BLaER1 treated with 17β-estradiol and CSF1 and Interleukin-3, amounts not matched to agents 10 nM and 100 nM (cell line): ENCODE data around the gene ALLC.
"Not testable (repeated sequence)": the region's sequence is repeated elsewhere in the genome, so short reads cannot be mapped to it uniquely, and the experiment has no call there.

ENCODE experiments used
- H3K27ac ChIP-seq, 11 experiments: shearing (Covaris generic); formaldehyde crosslinking; 2 replicates each; pipeline ENCODE4 v1.8.1; 2022
- H3K27me3 ChIP-seq, 11 experiments: shearing (Covaris generic); formaldehyde crosslinking; 2 replicates each; pipeline ENCODE4 v1.8.1; 2022
- H3K36me3 ChIP-seq, 11 experiments: shearing (Covaris generic); formaldehyde crosslinking; 2 replicates each; pipeline ENCODE4 v1.8.1; 2022
- H3K4me1 ChIP-seq, 10 experiments: shearing (Covaris generic); formaldehyde crosslinking; 2 replicates each; pipeline ENCODE4 v1.8.1; 2022
- H3K4me2 ChIP-seq, 11 experiments: shearing (Covaris generic); formaldehyde crosslinking; 2 replicates each; pipeline ENCODE4 v1.8.1; 2022
- H3K4me3 ChIP-seq, 10 experiments: shearing (Covaris generic); formaldehyde crosslinking; 2 replicates each; pipeline ENCODE4 v1.8.1; 2022
- H3K9ac ChIP-seq, 11 experiments: shearing (Covaris generic); formaldehyde crosslinking; 2 replicates each; pipeline ENCODE4 v1.8.1; 2022
- H3K9me3 ChIP-seq, 11 experiments: shearing (Covaris generic); formaldehyde crosslinking; replicated peaks in 1 of 11; 2 replicates each; pipeline ENCODE4 v1.8.1; 2022
- H4K20me1 ChIP-seq, 11 experiments: shearing (Covaris generic); formaldehyde crosslinking; 2 replicates each; pipeline ENCODE4 v1.8.1; 2022
- Cebpa-rat ChIP-seq, 11 experiments: shearing (Covaris generic); IDR thresholded peaks; 2 replicates each; pipeline ENCODE4 v1.8.1; 2022

The ALLC gene

DNA sequence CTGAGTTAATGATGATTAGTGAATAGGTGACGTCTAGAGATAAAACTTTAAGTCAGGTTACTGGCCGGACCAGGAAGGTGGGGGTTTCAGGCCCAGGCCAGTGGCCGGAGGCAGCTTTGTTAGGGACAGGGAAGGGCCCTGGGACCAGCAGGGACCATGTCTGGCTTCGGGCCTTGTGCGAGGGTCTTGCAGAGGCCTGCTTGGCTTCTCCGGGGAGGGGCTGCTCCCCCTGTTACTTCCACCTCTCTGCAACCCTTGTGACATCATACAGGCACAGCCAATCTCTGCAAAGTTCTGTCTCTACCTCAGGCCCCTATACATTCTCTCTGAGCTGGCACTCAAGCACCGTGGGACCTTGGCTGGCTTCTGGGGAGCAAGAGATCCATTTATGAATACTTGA lies at the start of gene ALLC:
Gene ALLC (plus strand): TSS at position 320 of the 400 bp plus-strand sequence. CDS start 12,958 bp downstream, outside the sequence.
- H3K27ac ChIP-seq, result peak within 1 kb of the TSS in 9 of 11 experiments; percentile 75 to 89 (median 80); a peak in 17 of 22 replicates
- peaks cover 0 to 5% (median 0%) of the 10 kb centered on the region in 11 experiments; a peak in 1 of 22 replicates for H4K20me1 ChIP-seq
- 0 out of 20 replicates have a peak within 1 kb of the TSS, but pooled peaks of 2 of the 10 experiments have one; percentile 12 for H3K4me3 ChIP-seq
- no peaks in the 10 kb centered on the region for H3K36me3 ChIP-seq
- H3K4me1 ChIP-seq, result peaks cover 75 to 100% (median 100%) of the 10 kb centered on the region in 10 experiments
- peak within 1 kb of the TSS; percentile 71 to 94 (median 79) for H3K4me2 ChIP-seq
- peaks cover 0 to 38% (median 0%) of the 10 kb centered on the region in 11 experiments; a peak in 8 of 22 replicates for H3K27me3 ChIP-seq
- H3K9ac ChIP-seq, result peak within 1 kb of the TSS in 8 of 11 experiments; percentile 60 to 77 (median 70); a peak in 14 of 22 replicates
- TF ChIP-seq Cebpa-rat (IDR thresholded peaks at IDR 0.05), result no peak
- peaks cover 0 to 9% (median 5%) of the 10 kb centered on the region in 11 experiments; a peak in 11 of 22 replicates for H3K9me3 ChIP-seq

- no peak overlapping the region for H3K9ac ChIP-seq
These were observed 49.4 kb upstream of the ALLC start for GRCh38 chr2:3608373-3609278.

DNA sequence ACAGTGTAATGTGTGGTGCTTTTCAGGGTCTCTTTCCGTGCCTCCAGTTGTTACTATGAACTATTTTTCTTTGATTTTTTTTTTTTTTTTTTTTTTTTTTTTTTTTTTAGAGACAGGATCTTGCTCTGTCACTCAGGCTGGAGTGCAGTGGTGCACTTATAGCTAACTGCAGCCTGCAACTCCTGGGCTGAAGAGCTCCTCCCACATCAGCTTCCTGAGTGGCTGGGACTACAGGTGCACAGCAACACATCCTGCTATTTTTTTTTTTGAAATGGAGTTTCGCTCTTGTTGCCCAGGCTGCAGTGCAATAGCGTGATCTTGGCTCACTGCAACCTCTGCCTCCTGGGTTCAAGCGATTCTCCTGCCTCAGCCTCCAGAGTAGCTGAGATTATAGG lies 48.7 kb upstream of the ALLC start:
- H3K9me3 ChIP-seq, result peaks cover 12 to 20% (median 14%) of the 10 kb centered on the region in 11 experiments
- not testable (repeated sequence) for H3K4me3 ChIP-seq, H4K20me1 ChIP-seq, H3K9ac ChIP-seq, H3K36me3 ChIP-seq, H3K27me3 ChIP-seq, H3K27ac ChIP-seq
- H3K4me1 ChIP-seq, result peaks cover 0 to 22% (median 4%) of the 10 kb centered on the region in 10 experiments; a peak in 7 of 20 replicates
- peak overlapping the region in 3 of 11 experiments; percentile 12 to 26 (median 14); a peak in 3 of 22 replicates for H3K4me2 ChIP-seq

More at GRCh38 chr2:3608373-3609278, 49.4 kb upstream of the ALLC start:
- Histone ChIP-seq H3K4me2 (peak overlapping the region in 3 of 11 experiments; percentile 12 to 26 (median 14); a peak in 2 of 22 replicates), H4K20me1 (no peaks in the 10 kb centered on the region; a peak in 1 of 22 replicates), H3K36me3 (no peaks in the 10 kb centered on the region; a peak in 1 of 22 replicates), H3K9me3 (peaks cover 5 to 13% (median 8%) of the 10 kb centered on the region in 11 experiments), H3K27me3 (no peaks in the 10 kb centered on the region), H3K27ac (no peak overlapping the region), H3K4me3 (no peak overlapping the region), H3K4me1 (peaks cover 0 to 22% (median 4%) of the 10 kb centered on the region in 10 experiments; a peak in 7 of 20 replicates)
- no peak for TF ChIP-seq Cebpa-rat (IDR thresholded peaks at IDR 0.05)

DNA sequence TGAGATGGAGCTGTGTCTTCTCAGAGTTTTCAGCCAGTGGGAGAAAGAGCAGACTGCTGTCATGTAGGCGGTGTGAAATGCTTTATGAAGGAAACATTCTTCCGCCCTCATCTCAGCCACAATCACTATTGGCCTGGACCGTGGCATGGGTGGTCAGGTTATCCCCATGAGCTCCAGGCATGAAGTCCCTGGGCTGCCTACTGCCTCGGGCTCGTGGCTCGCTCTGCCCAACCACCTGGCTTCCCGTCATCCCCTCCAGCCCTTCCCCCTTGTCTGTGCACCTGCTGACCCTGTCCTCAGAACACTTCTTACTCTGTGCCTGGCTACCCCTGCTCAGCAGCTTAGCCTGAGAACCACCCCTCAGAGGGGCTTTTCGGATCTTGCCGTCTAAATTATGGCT lies 47.6 kb upstream of the ALLC start:
- no peaks in the 10 kb centered on the region for H4K20me1 ChIP-seq
- H3K27me3 ChIP-seq, result no peaks in the 10 kb centered on the region
- H3K4me1 ChIP-seq, result peaks cover 0 to 22% (median 4%) of the 10 kb centered on the region in 10 experiments; a peak in 7 of 20 replicates
- no peak overlapping the region for H3K27ac ChIP-seq
- TF ChIP-seq Cebpa-rat (IDR thresholded peaks at IDR 0.05), result no peak
- no peak overlapping the region for H3K9ac ChIP-seq
- H3K9me3 ChIP-seq, result peaks cover 21 to 31% (median 26%) of the 10 kb centered on the region in 11 experiments
- H3K36me3 ChIP-seq, result no peaks in the 10 kb centered on the region; a peak in 1 of 22 replicates
- no peak overlapping the region for H3K4me2 ChIP-seq
- H3K4me3 ChIP-seq, result no peak overlapping the region

DNA sequence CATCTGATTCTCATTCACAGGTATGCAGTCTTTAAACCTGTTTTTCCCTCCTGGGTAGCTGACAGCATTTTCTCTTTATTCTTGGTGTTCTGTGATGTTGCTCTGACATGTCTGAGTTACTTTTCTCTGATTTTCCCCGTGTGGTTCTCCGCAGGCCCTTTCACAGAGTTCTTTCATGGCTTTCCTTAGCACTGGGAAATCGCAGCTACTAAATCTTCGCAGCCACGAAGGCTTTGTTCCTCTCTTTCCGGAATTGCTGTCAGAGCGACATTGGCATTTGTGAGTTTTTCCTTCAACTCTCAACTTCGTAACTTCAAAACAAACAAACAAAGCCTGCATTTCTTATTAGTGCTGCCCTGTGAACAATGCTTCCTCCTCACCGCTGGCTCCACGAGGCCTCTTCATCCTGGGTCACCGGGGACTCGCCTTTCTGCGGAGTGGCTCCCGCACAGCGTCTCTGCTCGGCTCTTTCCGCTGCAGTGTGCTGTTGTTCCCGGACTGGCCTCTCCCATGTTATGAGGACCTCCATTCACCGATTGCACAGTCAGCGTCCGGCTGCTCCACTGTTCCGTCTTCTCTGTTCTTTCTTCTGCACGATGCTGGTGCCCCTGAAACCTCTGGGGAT lies 47.0 kb upstream of the ALLC start:
- peaks cover 0 to 22% (median 4%) of the 10 kb centered on the region in 10 experiments; a peak in 7 of 20 replicates for H3K4me1 ChIP-seq
- H3K9me3 ChIP-seq, result peaks cover 27 to 37% (median 31%) of the 10 kb centered on the region in 11 experiments
- H3K4me3 ChIP-seq, result no peak overlapping the region
- no peaks in the 10 kb centered on the region; a peak in 1 of 22 replicates for H3K36me3 ChIP-seq
- no peaks in the 10 kb centered on the region for H4K20me1 ChIP-seq
- TF ChIP-seq Cebpa-rat (IDR thresholded peaks at IDR 0.05), result no peak
- no peak overlapping the region for H3K9ac ChIP-seq
- no peaks in the 10 kb centered on the region for H3K27me3 ChIP-seq
- H3K27ac ChIP-seq, result no peak overlapping the region
- no peak overlapping the region for H3K4me2 ChIP-seq

GRCh38 chr2:3611589-3611988 lies 46.4 kb upstream of the ALLC start:
- Histone ChIP-seq H3K27ac (no peak overlapping the region), H3K4me2 (no peak overlapping the region), H3K9ac (no peak overlapping the region), H3K4me3 (no peak overlapping the region), H3K36me3 (no peaks in the 10 kb centered on the region; a peak in 1 of 22 replicates), H3K9me3 (peaks cover 33 to 43% (median 37%) of the 10 kb centered on the region in 11 experiments), H4K20me1 (no peaks in the 10 kb centered on the region), H3K4me1 (peaks cover 0 to 22% (median 4%) of the 10 kb centered on the region in 10 experiments; a peak in 7 of 20 replicates), H3K27me3 (no peaks in the 10 kb centered on the region)
- TF ChIP-seq Cebpa-rat (IDR thresholded peaks at IDR 0.05), result no peak

DNA sequence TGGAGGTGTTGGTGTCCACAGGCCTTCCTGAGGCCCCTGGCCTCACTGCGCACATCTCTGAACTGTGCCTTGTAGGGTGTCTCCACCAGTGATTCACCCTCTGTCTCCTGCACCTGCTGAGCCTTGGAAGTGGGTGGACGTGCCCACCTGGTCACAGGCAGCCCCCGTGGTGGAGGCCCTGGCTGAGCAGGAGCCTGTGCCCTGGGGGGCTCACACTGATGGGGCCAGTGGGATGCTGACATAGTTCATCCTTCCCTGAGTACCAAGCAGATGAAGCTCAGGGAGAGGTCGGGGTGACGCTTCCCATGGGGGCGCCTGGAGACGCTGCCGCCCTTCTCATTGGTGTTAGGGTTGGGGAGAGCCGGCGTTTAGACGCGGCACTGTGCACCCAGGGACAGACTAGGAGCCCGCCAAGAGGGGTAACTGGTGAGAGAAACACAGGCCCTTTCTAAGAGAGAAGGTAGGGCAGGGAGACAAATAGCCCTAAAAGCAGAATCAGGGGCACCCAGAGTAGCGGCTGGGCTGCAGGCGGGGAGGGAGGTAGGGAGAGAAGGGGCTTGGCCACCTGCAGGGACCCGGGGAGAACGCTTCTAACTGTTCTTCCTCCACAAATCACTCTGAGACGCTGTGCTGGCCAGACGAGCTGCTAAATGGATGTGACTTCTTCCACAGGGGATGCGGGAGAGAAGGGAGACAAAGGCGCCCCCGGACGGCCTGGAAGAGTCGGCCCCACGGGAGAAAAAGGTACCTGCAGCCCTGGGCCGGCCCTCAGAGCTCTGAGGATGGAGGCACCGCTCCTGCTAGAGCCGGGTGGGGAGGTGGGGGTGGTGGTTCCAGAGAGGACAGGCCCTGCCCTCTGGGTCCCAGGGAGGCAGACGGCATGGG lies 45.1 kb upstream of the ALLC start:
- Histone ChIP-seq H3K27ac (no peak overlapping the region), H3K4me2 (no peak overlapping the region), H3K27me3 (no peaks in the 10 kb centered on the region), H3K4me1 (peaks cover 0 to 22% (median 4%) of the 10 kb centered on the region in 10 experiments; a peak in 7 of 20 replicates), H3K36me3 (peaks cover 0 to 3% (median 0%) of the 10 kb centered on the region in 11 experiments; a peak in 1 of 22 replicates), H3K4me3 (no peak overlapping the region), H3K9me3 (peaks cover 41 to 55% (median 49%) of the 10 kb centered on the region in 11 experiments), H4K20me1 (no peaks in the 10 kb centered on the region), H3K9ac (no peak overlapping the region)
- no peak for TF ChIP-seq Cebpa-rat (IDR thresholded peaks at IDR 0.05)

DNA sequence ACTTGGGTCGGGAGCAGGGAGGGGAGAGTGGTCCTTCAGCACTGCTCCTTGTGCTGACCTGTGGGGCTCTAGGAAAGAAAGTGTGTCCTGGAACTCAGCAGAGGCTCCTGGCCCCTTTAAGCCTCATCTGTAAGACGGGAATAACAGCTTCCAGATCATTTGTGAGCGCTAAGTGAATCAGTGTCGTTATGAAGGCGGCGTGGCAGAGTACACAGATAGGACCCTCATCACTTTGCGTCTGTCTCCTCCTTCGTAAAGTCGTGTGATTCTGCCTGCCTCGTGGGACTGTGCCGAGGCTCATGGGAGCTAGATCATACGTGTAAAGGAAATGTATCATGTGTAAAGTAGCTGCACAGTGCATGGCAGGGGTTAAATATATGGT lies 44.5 kb upstream of the ALLC start:
- H3K27ac ChIP-seq, result no peak overlapping the region
- no peaks in the 10 kb centered on the region for H3K27me3 ChIP-seq
- no peak for TF ChIP-seq Cebpa-rat (IDR thresholded peaks at IDR 0.05)
- no peak overlapping the region for H3K4me2 ChIP-seq
- H3K9me3 ChIP-seq, result peaks cover 42 to 57% (median 49%) of the 10 kb centered on the region in 11 experiments
- H3K4me1 ChIP-seq, result peaks cover 0 to 21% (median 4%) of the 10 kb centered on the region in 10 experiments; a peak in 7 of 20 replicates
- peaks cover 0 to 3% (median 0%) of the 10 kb centered on the region in 11 experiments; a peak in 1 of 22 replicates for H3K36me3 ChIP-seq
- no peaks in the 10 kb centered on the region for H4K20me1 ChIP-seq
- no peak overlapping the region for H3K4me3 ChIP-seq
- no peak overlapping the region for H3K9ac ChIP-seq

DNA sequence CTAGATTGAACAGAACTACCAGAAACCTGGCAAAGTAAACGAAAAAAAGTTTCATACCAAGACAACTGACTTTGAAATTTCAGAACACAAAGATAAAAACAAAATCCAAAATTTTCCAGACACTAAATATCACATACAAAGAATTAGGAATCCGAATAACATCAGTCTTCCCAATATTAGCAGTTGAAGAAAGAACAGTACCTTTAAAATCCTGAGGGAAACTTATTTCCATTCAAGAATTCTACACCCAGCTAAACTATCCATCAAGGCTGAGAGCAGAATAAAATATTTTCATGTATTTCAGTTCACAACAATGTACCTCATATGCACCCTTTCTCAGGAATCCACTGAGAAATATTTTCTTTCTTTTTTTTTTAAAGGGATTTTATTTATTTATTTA lies 43.3 kb upstream of the ALLC start:
- not testable (repeated sequence) for H3K36me3 ChIP-seq, H3K27me3 ChIP-seq, H4K20me1 ChIP-seq, H3K9ac ChIP-seq, H3K27ac ChIP-seq, H3K4me1 ChIP-seq, H3K4me3 ChIP-seq, H3K4me2 ChIP-seq
- H3K9me3 ChIP-seq, result peaks cover 42 to 57% (median 49%) of the 10 kb centered on the region in 11 experiments

- peaks cover 42 to 57% (median 49%) of the 10 kb centered on the region in 11 experiments for H3K9me3 ChIP-seq
- H3K27me3 ChIP-seq, H3K36me3 ChIP-seq, H3K9ac ChIP-seq, H4K20me1 ChIP-seq, H3K4me2 ChIP-seq, H3K27ac ChIP-seq, H3K4me3 ChIP-seq, H3K4me1 ChIP-seq: not testable (repeated sequence)
These were observed 42.3 kb upstream of the ALLC start for GRCh38 chr2:3615541-3616200.

- H3K4me3 ChIP-seq, H3K9ac ChIP-seq, H3K27me3 ChIP-seq, H3K36me3 ChIP-seq, H3K4me1 ChIP-seq, H4K20me1 ChIP-seq, H3K4me2 ChIP-seq, H3K27ac ChIP-seq: not testable (repeated sequence)
- H3K9me3 ChIP-seq, result peaks cover 43 to 64% (median 57%) of the 10 kb centered on the region in 11 experiments
These were observed 41.4 kb upstream of the ALLC start for GRCh38 chr2:3616435-3617197.
